ENCODE results near the gene ASTN2.
A peak's percentile ranks its signal among the peaks of the same experiment; 100 is the strongest.

The ASTN2 gene

DNA sequence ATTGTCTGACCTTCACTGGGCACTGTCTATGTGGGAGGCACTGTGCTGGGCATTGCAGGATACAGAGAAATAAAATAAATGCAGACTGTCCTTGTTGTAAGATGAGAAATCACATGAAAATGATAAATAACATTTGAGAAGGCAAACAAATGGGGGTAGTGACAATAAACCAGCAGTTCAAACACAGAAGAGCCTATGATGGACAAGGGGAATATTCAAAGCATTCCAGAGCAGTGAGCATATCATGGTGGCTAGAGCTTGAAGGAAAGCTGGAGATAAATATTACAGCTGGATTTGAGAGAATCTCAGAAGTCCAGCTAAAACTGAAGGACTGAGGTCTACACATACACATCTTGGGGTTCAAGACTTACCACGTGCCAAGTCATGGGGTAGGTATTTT is 209.9 kb downstream of the ASTN2 start:
- TF ChIP-seq GATA1 (IDR thresholded peaks at IDR 0.05; ENCODE audit: low read depth, low read length) (no peak), POLR2A (IDR thresholded peaks at IDR 0.05; ENCODE audit: low read length) (no peak)
- DNase-seq: no peak

DNA sequence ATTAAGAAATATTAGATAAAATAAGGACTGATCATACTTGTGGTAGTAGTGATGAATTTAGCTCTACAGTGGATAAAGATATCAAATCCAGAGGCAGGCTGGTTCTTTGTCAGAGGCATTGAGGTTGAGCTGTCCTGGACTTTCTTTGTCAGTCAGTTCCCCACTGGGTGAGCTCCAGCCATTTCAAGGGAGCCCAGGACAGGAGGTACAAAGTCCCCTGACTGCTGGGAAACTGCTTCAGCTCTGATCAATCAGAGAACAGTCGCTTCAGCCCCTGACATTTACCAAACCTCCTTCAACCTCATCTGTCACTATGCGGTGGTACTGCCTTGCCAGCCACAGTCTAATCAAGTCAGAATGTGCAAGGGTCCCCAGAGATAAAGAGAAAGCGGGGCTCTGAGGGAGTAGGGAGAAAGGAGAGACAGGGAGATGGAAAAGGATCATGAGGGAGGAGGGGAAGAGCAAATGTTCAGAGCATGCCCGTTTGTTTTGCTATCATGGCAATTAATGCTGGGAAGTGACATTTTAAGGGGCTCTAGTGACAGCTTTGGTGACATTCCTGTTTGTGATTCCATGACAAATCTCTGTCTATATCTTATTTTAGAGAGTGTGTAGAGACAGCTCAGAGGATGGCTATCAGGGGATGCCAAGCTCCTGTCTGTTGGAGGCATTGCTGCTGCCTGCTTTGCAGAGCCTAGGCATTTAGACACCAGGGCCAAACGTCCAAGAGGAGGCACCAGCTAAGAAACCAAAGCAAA is 223.2 kb downstream of the ASTN2 start:
- TF ChIP-seq GATA1 (IDR thresholded peaks at IDR 0.05; ENCODE audit: low read depth, low read length) (no peak), POLR2A (IDR thresholded peaks at IDR 0.05; ENCODE audit: low read length) (no peak)

DNA sequence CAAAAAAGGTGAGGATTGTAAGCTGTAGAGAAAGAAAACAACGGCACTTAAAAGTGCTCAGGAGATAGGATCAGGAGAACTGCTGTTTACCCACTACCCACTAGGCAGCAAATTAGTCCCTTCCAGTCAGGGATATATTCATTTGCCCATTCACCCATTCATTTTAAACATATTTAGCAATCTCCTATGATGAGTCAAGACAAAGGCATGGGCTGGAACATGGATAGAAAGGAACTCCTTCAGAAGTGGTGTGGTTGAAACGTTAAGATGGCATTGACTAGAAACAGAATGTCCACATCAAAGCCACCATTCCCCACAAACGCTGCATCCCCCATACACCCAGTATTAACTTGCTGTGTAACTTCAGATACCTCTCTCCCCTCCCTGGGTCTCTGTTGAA is 225.7 kb downstream of the ASTN2 start:
- no peak for TF ChIP-seq POLR2A (IDR thresholded peaks at IDR 0.05; ENCODE audit: low read length)
- DNase-seq: no peak

More for the DNA sequence above, 223.2 kb downstream of the ASTN2 start:
- no peak for DNase-seq

DNA sequence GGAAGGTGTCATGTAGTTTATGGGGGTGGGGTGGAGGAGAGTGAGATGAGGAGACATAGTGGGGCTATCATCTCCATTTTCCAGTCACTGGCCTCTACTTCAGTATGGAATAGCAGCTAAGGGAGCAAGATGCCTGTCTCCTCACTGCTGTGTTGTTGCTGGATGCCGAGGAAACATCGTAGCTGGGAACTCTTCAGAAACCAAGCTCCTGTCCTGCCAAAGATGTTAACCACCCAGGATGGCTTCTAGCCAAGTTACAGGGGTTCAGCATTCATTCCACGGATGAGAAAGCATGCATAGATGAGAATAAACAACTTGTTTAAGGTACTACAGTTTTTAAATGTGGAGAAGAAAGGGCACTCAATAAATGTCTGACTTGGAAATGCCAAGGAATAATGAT is 226.5 kb downstream of the ASTN2 start:
- TF ChIP-seq GATA1 (IDR thresholded peaks at IDR 0.05; ENCODE audit: low read depth, low read length) (no peak), POLR2A (IDR thresholded peaks at IDR 0.05; ENCODE audit: low read length) (no peak)
- DNase-seq: no peak

DNA sequence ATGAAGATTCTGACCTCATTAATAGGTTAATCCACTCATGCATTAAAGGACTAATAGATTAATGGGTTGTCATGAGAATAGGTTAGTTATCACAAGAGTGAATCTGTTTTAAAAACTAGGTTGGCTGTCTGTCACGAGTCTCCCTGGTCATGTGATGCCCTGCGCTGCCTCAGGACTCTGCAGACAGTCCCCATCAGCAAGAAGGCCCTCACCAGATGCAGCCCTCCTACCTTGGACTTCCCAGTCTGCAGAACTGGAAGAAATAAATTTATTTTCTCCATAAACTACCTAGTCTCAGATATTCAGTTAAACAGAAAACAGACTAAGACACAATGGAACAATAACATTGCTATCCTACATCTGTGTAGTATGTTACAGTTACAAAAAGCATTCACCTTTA is 227.4 kb downstream of the ASTN2 start:
- no peak for DNase-seq
- TF ChIP-seq GATA1 (IDR thresholded peaks at IDR 0.05; ENCODE audit: low read depth, low read length) (no peak), POLR2A (IDR thresholded peaks at IDR 0.05; ENCODE audit: low read length) (no peak)

DNA sequence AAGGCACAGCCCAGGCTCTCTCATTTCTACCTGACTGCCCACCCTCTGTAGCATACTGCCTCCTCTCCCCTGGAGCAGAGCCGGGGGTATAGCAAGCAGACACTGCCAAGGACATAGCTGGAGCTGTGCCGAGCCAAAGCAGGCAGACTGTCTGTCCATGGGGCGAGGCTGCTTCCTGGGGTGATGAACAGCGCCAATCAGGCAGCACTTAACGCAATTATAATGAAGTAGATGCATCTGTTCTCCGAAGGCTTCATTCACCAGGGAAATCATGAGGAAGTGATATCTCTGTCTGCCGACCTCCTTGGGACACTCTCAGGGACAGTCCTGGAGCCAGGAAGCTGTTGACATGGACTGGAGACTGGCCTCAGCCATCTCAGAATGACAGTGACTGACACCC is 230.7 kb downstream of the ASTN2 start:
- DNase-seq: no peak
- TF ChIP-seq POLR2A (IDR thresholded peaks at IDR 0.05; ENCODE audit: low read length): no peak
- no peak for TF ChIP-seq GATA1 (IDR thresholded peaks at IDR 0.05; ENCODE audit: low read depth, low read length)

DNA sequence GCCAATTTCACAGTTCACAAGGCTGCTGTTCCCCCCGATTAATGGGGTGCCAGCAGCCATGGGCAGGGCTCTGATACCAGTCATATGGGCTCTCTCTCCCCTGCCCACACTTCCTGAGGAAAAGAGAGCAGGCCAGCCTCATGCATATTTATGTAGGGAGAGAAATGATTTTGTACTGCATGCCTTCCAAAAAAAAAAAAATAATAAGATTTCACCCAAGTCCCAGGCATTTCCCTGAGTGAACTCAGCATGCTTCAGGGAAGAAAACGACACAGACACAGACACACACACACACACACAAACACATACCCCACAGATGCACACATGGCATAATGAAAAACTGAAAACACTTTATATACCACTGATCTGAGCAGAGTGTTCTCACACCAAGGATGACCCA is 232.8 kb downstream of the ASTN2 start:
- TF ChIP-seq GATA1 (IDR thresholded peaks at IDR 0.05; ENCODE audit: low read depth, low read length) (no peak), POLR2A (IDR thresholded peaks at IDR 0.05; ENCODE audit: low read length) (no peak)
- DNase-seq: no peak

DNA sequence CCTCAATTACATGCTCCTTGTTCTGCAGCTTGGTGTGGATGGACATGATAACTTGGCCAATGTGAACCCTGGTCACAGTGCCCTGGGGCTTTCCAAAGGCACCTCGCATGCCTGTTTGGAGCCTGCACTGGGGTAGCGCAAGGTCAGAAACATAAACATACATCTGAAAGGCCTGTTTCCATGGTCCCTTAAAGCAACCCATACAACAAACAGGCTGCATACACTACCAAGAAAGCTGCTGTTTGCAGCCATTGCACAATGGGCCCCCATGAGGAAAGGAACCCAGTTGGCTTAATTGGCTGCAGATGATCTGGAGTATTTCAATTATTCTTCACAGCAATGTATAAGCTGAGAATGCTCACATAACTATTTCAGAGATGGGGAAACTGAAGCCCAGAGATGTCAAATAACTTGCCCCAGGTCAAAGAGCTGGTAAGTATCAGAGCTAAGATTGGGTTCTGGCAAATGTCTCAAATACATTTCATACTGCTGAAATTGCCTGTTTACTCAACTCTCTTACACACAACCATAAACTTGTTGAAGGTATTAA is 233.9 kb downstream of the ASTN2 start:
- TF ChIP-seq GATA1 (IDR thresholded peaks at IDR 0.05; ENCODE audit: low read depth, low read length): no peak
- TF ChIP-seq POLR2A (IDR thresholded peaks at IDR 0.05; ENCODE audit: low read length): no peak

DNA sequence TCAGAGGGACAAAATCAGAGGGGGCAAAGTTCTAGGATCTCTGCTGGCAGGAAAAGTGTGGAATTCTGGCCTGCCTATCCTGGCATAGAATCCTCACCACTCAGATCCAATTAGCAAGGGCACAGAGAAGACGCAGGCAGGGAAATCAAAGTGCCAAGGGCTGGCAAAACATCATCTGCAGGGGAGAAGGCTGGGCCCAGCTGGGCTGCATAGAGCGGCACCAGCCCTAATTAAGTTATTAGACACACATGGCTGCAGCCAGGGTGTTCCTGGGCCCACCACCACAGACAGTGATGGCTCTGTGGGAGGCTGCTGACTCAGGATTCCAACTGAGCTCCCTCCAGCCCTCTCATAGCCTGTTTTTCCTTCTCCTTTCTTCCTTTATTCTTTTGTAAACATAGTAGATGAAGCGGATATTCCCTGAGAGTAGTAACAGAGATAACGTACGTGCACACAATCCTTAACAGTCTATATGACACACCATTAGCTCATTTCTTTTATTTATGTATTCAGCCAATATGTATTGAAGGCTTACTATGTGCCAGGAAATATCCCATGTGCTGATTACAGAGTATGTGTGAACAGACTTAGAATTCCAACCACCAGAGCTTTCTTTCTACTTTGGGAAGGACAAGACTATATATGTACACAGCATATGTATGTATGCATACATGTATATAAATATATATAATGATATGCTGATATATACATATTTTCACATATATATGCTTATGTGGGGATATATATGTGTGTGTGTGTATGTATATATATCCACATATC is 236.1 kb downstream of the ASTN2 start:
- TF ChIP-seq GATA1 (IDR thresholded peaks at IDR 0.05; ENCODE audit: low read depth, low read length) (no peak), POLR2A (IDR thresholded peaks at IDR 0.05; ENCODE audit: low read length) (no peak)
- DNase-seq: no peak

More for the DNA sequence above, 233.9 kb downstream of the ASTN2 start:
- DNase-seq: no peak

DNA sequence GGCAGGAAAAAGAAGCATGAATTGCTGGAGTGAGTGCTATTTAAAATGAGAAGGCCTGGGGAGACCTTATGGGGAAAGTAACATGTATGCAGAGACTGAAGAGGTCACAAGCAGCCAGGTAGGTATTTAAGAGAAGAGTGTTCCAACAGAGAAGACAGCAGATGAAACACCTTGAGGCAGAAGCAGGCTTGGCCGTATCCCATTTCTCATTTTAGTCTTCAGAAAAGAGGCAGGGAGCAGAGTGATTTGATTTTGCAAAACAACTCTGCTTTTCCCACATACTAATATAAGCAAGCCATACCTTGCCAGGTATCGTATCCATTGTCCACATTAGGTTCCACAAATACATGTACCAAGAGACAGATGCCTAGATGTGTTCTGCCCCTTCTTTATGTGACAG is 244.3 kb downstream of the ASTN2 start:
- no peak for TF ChIP-seq GATA1 (IDR thresholded peaks at IDR 0.05; ENCODE audit: low read depth, low read length)
- no peak for TF ChIP-seq POLR2A (IDR thresholded peaks at IDR 0.05; ENCODE audit: low read length)
- DNase-seq: no peak

DNA sequence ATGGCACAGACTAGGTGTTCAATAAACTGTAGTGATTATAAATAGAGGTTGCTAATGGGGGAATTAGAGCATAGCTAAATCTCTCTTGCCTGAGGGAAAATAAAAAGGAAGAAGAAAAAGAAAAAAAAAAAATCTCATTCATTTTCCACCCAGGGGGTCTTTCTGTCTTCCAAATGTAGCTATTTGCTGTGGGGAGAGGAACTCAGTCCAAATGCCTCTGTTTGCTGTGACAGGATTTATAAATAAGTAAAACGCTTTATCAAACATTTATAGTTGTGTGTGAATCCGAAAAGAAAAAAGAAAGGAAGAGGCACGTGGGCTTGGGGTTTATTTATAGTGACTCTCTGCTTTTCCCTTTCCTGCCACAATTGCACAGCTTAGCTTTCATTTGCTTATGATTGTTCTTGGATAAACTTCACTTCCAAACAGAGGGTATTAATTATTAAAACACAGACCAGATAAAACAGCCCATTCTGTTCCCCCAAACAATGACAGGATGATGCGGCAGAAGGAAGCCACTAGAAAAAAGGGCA is 245.7 kb downstream of the ASTN2 start:
- TF ChIP-seq POLR2A (IDR thresholded peaks at IDR 0.05; ENCODE audit: low read length): no peak
- no peak for DNase-seq

DNA sequence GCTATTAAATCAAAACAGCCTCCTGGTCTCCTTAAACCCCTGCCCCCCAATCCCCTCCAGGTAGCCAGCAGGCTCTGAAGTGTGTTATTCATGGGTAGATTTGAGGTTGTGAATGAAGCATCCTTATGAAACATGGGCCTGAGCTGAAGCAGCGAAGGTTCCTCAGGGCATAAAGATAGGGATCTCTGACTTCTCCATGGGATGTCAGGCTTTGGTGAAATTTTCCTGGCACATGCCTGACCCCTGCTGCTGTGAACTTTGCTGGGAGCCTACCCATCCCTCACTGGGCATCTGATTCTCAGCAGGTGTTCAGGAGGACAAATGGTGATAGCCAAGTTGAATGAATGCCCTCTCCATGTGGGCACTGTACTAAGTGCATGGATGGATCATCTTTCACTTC is 250.3 kb downstream of the ASTN2 start:
- no peak for DNase-seq
- no peak for TF ChIP-seq GATA1 (IDR thresholded peaks at IDR 0.05; ENCODE audit: low read depth, low read length)
- no peak for TF ChIP-seq POLR2A (IDR thresholded peaks at IDR 0.05; ENCODE audit: low read length)

DNA sequence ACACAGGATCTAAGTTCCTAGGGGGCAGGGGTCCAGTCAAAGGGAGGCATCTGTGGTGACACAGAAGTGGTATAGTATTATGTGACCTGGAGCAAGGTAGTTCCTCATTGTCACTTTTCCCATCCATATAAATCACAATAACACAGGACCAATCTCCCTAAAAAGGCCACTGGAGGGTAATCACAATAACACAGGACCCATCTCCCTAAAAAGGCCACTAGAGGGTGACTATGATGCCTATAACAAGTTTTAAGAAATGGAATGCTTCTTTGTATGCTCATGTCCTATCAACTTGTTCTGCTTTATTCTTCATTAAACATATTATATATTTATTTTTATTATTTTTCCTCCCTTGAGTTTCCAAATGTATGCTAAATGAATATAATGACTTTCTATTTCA is 254.6 kb downstream of the ASTN2 start:
- DNase-seq: peak in 1 of 2 experiments; percentile 5
- no peak for TF ChIP-seq POLR2A (IDR thresholded peaks at IDR 0.05; ENCODE audit: low read length)
- no peak for TF ChIP-seq GATA1 (IDR thresholded peaks at IDR 0.05; ENCODE audit: low read depth, low read length)

DNA sequence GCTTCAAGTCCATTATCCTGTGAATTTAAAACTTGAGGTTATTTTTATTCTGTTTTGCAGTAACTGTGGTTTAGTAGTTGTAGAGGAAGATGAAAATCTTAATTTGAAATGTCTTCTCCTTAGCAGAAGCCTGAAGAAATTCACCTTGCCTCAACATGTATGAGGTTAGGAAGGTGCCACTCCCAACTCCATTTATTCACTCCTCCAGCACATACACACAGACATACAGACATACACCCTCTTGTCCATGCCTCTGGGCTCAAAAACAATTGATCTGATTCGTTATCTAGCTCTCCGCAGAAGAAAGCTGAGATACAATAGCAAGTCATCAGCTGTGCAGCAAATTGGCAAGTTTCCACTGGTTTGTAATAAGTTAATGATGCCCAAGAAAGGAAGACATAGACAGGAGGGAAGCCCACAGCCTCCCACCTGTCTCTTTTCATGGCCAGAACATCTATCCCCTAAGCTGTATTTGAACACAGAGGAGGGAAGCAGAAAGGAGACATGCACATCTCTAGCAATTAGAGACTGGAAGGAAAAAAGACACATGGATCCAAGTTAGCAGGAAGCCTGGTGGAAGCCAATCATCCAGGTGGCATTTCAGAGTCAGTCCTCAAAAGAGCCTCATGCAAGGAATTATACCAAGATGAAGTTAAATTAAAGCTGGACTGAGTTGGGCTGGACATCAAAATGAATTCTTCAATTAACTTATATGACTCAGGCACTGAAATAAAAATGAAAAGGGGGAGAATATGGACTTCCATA is 257.9 kb downstream of the ASTN2 start:
- no peak for DNase-seq
- TF ChIP-seq POLR2A (IDR thresholded peaks at IDR 0.05; ENCODE audit: low read length) (no peak), GATA1 (IDR thresholded peaks at IDR 0.05; ENCODE audit: low read depth, low read length) (no peak)

Data from erythroblast (primary cell).